ENCODE measurements around the gene PDZK1. TPM values are rescaled to one million over a fixed set of nuclear protein-coding genes. Genes with fewer than 3 reads are reported as not detected.
"Not testable (repeated sequence)": the region's sequence is repeated elsewhere in the genome, so short reads cannot be mapped to it uniquely, and the experiment has no call there.

Gene PDZK1
- total RNA-seq, 4 donors from 2014 or later = 0.35 TPM; not detected in 3

DNA sequence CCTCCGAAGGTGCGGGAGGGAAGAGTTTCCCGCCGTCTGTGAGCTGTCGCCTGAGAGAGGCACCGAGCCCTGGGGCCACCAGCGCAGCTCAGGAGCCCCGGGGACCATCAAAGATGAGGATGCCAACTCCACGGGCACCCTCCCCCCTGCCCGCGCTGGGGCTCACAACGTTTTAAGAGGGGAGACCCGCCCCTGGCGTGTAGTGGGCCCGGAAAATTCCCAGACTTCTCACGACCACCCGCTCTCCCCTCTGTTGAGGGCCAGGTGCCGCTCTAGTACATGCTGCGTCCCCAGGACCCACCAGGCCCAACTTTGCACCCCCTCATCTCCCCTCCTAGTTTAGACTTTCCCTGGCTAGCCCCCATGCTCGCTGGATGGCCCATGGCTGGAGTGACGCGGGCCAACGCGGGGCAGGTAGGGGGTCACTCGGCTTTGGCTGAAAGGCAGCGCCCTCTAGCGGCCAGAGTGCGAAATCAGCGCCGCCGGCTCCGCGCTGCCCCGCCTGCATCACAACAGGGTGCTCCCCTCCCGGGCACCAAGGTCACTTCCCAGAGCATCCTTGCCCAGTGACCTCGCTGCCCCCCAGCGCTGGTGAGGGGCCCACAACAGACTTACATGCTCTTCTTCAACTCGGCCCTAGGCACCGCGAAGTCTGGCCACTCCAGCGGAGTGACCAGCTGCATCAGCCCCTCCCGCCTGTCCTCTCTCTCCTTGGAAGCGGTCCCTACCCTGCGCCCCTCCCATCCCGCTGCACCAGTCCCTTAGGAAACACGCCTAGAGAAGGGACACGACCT lies 13.9 kb upstream of the PDZK1 start:
- intact Hi-C loops (cut with DNase I; ENCODE audit: low total_unique reads) = no loop called here
- peak overlapping the region in 1 of 2 donors; percentile 7 for H3K4me3 ChIP-seq
- H3K27me3 ChIP-seq = no peaks in the 10 kb centered on the region
- no peaks in the 10 kb centered on the region for H3K4me1 ChIP-seq
- H3K9me3 ChIP-seq = no peaks in the 10 kb centered on the region
- TF ChIP-seq POLR2A (IDR thresholded peaks at IDR 0.05) = no peak
- TF ChIP-seq, protein P1, sequence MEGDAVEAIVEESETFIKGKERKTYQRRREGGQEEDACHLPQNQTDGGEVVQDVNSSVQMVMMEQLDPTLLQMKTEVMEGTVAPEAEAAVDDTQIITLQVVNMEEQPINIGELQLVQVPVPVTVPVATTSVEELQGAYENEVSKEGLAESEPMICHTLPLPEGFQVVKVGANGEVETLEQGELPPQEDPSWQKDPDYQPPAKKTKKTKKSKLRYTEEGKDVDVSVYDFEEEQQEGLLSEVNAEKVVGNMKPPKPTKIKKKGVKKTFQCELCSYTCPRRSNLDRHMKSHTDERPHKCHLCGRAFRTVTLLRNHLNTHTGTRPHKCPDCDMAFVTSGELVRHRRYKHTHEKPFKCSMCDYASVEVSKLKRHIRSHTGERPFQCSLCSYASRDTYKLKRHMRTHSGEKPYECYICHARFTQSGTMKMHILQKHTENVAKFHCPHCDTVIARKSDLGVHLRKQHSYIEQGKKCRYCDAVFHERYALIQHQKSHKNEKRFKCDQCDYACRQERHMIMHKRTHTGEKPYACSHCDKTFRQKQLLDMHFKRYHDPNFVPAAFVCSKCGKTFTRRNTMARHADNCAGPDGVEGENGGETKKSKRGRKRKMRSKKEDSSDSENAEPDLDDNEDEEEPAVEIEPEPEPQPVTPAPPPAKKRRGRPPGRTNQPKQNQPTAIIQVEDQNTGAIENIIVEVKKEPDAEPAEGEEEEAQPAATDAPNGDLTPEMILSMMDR (IDR thresholded peaks at IDR 0.05) = peak; percentile 80 to 90 (median 82)
- peak; percentile 58 to 71 for DNase-seq
- no peak overlapping the region for H3K27ac ChIP-seq
- no peaks in the 10 kb centered on the region for H3K36me3 ChIP-seq

DNA sequence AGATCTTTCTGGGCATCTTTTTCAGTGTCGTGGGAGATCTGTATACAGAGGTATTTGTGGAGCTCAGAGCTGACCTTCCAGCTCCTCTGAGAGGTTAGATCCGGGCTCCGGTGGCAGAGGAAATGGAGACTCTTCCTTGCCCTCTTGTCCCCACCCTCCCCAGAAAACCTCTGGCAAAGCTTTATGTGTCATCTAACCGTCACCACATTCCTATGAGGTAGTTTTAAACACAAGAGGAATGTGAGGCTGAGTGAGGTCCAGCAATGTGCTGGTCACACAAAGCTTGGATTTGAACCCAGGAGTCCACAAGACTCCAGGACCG lies 13.3 kb upstream of the PDZK1 start:
- no peaks in the 10 kb centered on the region for H3K27me3 ChIP-seq
- no peaks in the 10 kb centered on the region for H3K4me1 ChIP-seq
- no peaks in the 10 kb centered on the region for H3K9me3 ChIP-seq
- H3K27ac ChIP-seq = no peak overlapping the region
- intact Hi-C loops (cut with DNase I; ENCODE audit: low total_unique reads) = no loop called here
- TF ChIP-seq POLR2A (IDR thresholded peaks at IDR 0.05) = no peak
- TF ChIP-seq, protein P1 (IDR thresholded peaks at IDR 0.05) = no peak
- no peak for DNase-seq
- no peak overlapping the region for H3K4me3 ChIP-seq
- H3K36me3 ChIP-seq = no peaks in the 10 kb centered on the region

- no peaks in the 10 kb centered on the region for H3K27me3 ChIP-seq
- no peak for DNase-seq
- intact Hi-C loops (cut with DNase I; ENCODE audit: low total_unique reads) = no loop called here
- no peaks in the 10 kb centered on the region for H3K4me1 ChIP-seq
- no peak within 1 kb of the TSS for H3K4me3 ChIP-seq
- H3K27ac ChIP-seq = no peak within 1 kb of the TSS
- no peaks in the 10 kb centered on the region for H3K9me3 ChIP-seq
- no peaks in the 10 kb centered on the region for H3K36me3 ChIP-seq
- TF ChIP-seq, protein P1 (IDR thresholded peaks at IDR 0.05) = no peak
- no peak for TF ChIP-seq POLR2A (IDR thresholded peaks at IDR 0.05)
These were observed 12.3 kb upstream of the PDZK1 start, which contains the start of gene CD160 for GRCh38 chr1:145719230-145720079. CD160 (plus strand) TSS chr1:145719499; CDS start chr1:145728328, 8,829 bp downstream.

- H3K4me1 ChIP-seq; H3K27me3 ChIP-seq; DNase-seq; H3K4me3 ChIP-seq; H3K27ac ChIP-seq; H3K36me3 ChIP-seq; intact Hi-C loops (cut with DNase I; ENCODE audit: low total_unique reads); H3K9me3 ChIP-seq: not testable (repeated sequence)
These were observed 11.3 kb upstream of the PDZK1 start for GRCh38 chr1:145718465-145718864.

DNA sequence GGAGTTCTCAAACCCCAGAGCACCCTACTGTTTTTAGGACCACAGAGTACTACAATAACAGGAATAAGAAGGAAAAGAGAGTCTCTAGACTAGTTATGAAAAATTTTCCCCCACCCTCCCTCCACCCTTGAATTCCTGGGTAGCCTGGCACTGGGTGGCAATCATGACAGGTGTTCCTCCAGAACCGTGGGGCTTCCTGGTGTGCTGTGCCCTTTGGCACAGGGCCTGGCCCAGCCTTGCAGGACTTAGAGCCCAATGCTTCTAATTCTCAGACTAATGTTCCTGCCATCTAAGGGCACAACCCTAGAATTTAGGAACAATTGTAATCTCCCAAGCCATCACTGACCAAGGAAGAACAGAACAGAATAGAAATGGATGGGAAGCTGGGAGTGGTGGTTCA lies 10.7 kb upstream of the PDZK1 start:
- Histone ChIP-seq H3K4me3 (no peak overlapping the region), H3K4me1 (no peaks in the 10 kb centered on the region), H3K27me3 (no peaks in the 10 kb centered on the region), H3K36me3 (no peaks in the 10 kb centered on the region), H3K27ac (no peak overlapping the region), H3K9me3 (no peaks in the 10 kb centered on the region)
- DNase-seq = no peak
- intact Hi-C loops (cut with DNase I; ENCODE audit: low total_unique reads) = no loop called here
- TF ChIP-seq POLR2A (IDR thresholded peaks at IDR 0.05) = no peak
- TF ChIP-seq, protein P1 (IDR thresholded peaks at IDR 0.05) = no peak
